ENCODE results near the gene MSANTD1. TPM values are rescaled to one million over a fixed set of nuclear protein-coding genes. Genes with fewer than 3 reads are reported as not detected.

The MSANTD1 gene
- total and polyA plus RNA-seq, 2 of the 8 experiments (the other 6 are each of a cell fraction or from before 2014, with no cell fraction given): 0.23 to 0.45 TPM

GRCh38 chr4:3226944-3227343, 22.0 kb upstream of the MSANTD1 start (continued):
- TF ChIP-seq GABPA (IDR thresholded peaks at IDR 0.05; ENCODE audit: borderline replicate concordance, insufficient read depth, low read length) (no peak), BCL11A (IDR thresholded peaks at IDR 0.05; ENCODE audit: low read depth in 2 of 2, low read length in 2 of 2) (no peak), EGR1 (IDR thresholded peaks at IDR 0.05; ENCODE audit: borderline replicate concordance, low read depth, low read length) (no peak), ATF3 (IDR thresholded peaks at IDR 0.05; ENCODE audit: insufficient read depth, low read depth, low read length) (no peak), EZH2 (IDR thresholded peaks at IDR 0.05; ENCODE audit: low read depth, low read length, severe bottlenecking) (no peak), TEAD4 (IDR thresholded peaks at IDR 0.05; ENCODE audit: low read depth, low read length) (no peak)

Data from H1 (cell line).